SJCRH30 (cell line): Measurements from ENCODE around the gene CDH8. TPM values are rescaled to one million over a fixed set of nuclear protein-coding genes. Genes with fewer than 3 reads are reported as not detected.
"Not testable (repeated sequence)": the region's sequence is repeated elsewhere in the genome, so short reads cannot be mapped to it uniquely, and the experiment has no call there.

Experiments used
- DNase-seq, 2 experiments: peaks; one replicate each; pipeline ENCODE4 v3.0.0-alpha.2; 2015 to 2020
- H3K27ac ChIP-seq: fragments of 250-450 bp; sonication (Bioruptor Pico); 2 replicates; pipeline ENCODE4 v1.5.1; 2020; ENCODE audit warnings: mild to moderate bottlenecking, moderate library complexity
- H3K27me3 ChIP-seq: fragments of 250-450 bp; sonication (Bioruptor Pico); 2 replicates; pipeline ENCODE4 v1.5.1; 2020; ENCODE audit warnings: mild to moderate bottlenecking, moderate library complexity
- H3K36me3 ChIP-seq: fragments of 250-450 bp; sonication (Bioruptor Pico); 2 replicates; pipeline ENCODE4 v1.5.1; 2020; ENCODE audit warnings: mild to moderate bottlenecking, moderate library complexity
- H3K4me1 ChIP-seq: fragments of 250-450 bp; sonication (Bioruptor Pico); 2 replicates; pipeline ENCODE4 v1.5.1; 2020; ENCODE audit warnings: mild to moderate bottlenecking, moderate library complexity
- H3K4me3 ChIP-seq: fragments of 250-450 bp; sonication (Bioruptor Pico); 2 replicates; pipeline ENCODE4 v1.5.1; 2020; ENCODE audit warnings: mild to moderate bottlenecking, moderate library complexity
- H3K9me3 ChIP-seq: fragments of 250-450 bp; sonication (Bioruptor Pico); replicated peaks from 2 replicates; pipeline ENCODE4 v1.5.1; 2020; ENCODE audit warnings: mild to moderate bottlenecking, moderate library complexity
- total RNA-seq: library from RNA; depleted of rRNA; stranded (reverse); fragments of >200 nt; shearing (Covaris generic); gene quantifications from 2 replicates; pipeline ENCODE4 v1.2.3, GENCODE V29; 2014

CDH8 gene
- total RNA-seq, 1 experiment from 2014 or later: not detected

- Histone ChIP-seq H3K4me3 (no peak overlapping the region), H3K27me3 (no peaks in the 10 kb centered on the region), H3K4me1 (no peaks in the 10 kb centered on the region), H3K27ac (no peak overlapping the region), H3K9me3 (no peaks in the 10 kb centered on the region), H3K36me3 (no peaks in the 10 kb centered on the region)
- no peak for DNase-seq
These were observed 106.5 kb downstream of the CDH8 start for GRCh38 chr16:61929776-61930175.

GRCh38 chr16:61926766-61927165 lies 109.5 kb downstream of the CDH8 start:
- DNase-seq: no peak
- Histone ChIP-seq H3K4me1 (no peaks in the 10 kb centered on the region), H3K27ac (no peak overlapping the region), H3K36me3 (no peaks in the 10 kb centered on the region), H3K27me3 (no peaks in the 10 kb centered on the region), H3K9me3 (no peaks in the 10 kb centered on the region), H3K4me3 (no peak overlapping the region)

GRCh38 chr16:61923629-61924028 lies 112.6 kb downstream of the CDH8 start:
- no peak overlapping the region for H3K4me3 ChIP-seq
- H3K9me3 ChIP-seq: no peaks in the 10 kb centered on the region
- H3K27ac ChIP-seq: no peak overlapping the region
- H3K36me3 ChIP-seq: no peaks in the 10 kb centered on the region
- no peak for DNase-seq
- H3K4me1 ChIP-seq: no peaks in the 10 kb centered on the region
- no peaks in the 10 kb centered on the region for H3K27me3 ChIP-seq

GRCh38 chr16:61921373-61921772 lies 114.9 kb downstream of the CDH8 start:
- no peaks in the 10 kb centered on the region for H3K4me1 ChIP-seq
- H3K4me3 ChIP-seq: no peak overlapping the region
- no peaks in the 10 kb centered on the region for H3K36me3 ChIP-seq
- no peaks in the 10 kb centered on the region for H3K27me3 ChIP-seq
- no peaks in the 10 kb centered on the region for H3K9me3 ChIP-seq
- H3K27ac ChIP-seq: no peak overlapping the region
- DNase-seq: no peak

GRCh38 chr16:61917865-61918826 lies 118.1 kb downstream of the CDH8 start:
- not testable (repeated sequence) for H3K27me3 ChIP-seq, H3K9me3 ChIP-seq, H3K4me3 ChIP-seq, DNase-seq, H3K36me3 ChIP-seq, H3K27ac ChIP-seq, H3K4me1 ChIP-seq

GRCh38 chr16:61915569-61915968 lies 120.7 kb downstream of the CDH8 start:
- no peaks in the 10 kb centered on the region for H3K27me3 ChIP-seq
- no peak overlapping the region for H3K4me3 ChIP-seq
- no peaks in the 10 kb centered on the region for H3K36me3 ChIP-seq
- DNase-seq: no peak
- H3K4me1 ChIP-seq: no peaks in the 10 kb centered on the region
- no peaks in the 10 kb centered on the region for H3K9me3 ChIP-seq
- no peak overlapping the region for H3K27ac ChIP-seq

GRCh38 chr16:61909074-61909473 lies 127.2 kb downstream of the CDH8 start:
- H3K36me3 ChIP-seq: no peaks in the 10 kb centered on the region
- DNase-seq: no peak
- no peak overlapping the region for H3K27ac ChIP-seq
- H3K4me1 ChIP-seq: no peaks in the 10 kb centered on the region
- no peaks in the 10 kb centered on the region for H3K27me3 ChIP-seq
- H3K9me3 ChIP-seq: no peaks in the 10 kb centered on the region
- H3K4me3 ChIP-seq: no peak overlapping the region

GRCh38 chr16:61908426-61908825 lies 127.8 kb downstream of the CDH8 start:
- no peak for DNase-seq
- no peaks in the 10 kb centered on the region for H3K36me3 ChIP-seq
- no peak overlapping the region for H3K4me3 ChIP-seq
- H3K9me3 ChIP-seq: no peaks in the 10 kb centered on the region
- no peak overlapping the region for H3K27ac ChIP-seq
- no peaks in the 10 kb centered on the region for H3K27me3 ChIP-seq
- no peaks in the 10 kb centered on the region for H3K4me1 ChIP-seq

GRCh38 chr16:61901689-61902088 lies 134.5 kb downstream of the CDH8 start:
- Histone ChIP-seq H3K27ac (no peak overlapping the region), H3K27me3 (no peaks in the 10 kb centered on the region), H3K36me3 (no peaks in the 10 kb centered on the region), H3K4me3 (no peak overlapping the region), H3K4me1 (no peaks in the 10 kb centered on the region), H3K9me3 (no peaks in the 10 kb centered on the region)
- no peak for DNase-seq

- no peaks in the 10 kb centered on the region for H3K27me3 ChIP-seq
- DNase-seq: no peak
- H3K9me3 ChIP-seq: no peaks in the 10 kb centered on the region
- H3K36me3 ChIP-seq: no peaks in the 10 kb centered on the region
- no peaks in the 10 kb centered on the region for H3K4me1 ChIP-seq
- H3K4me3 ChIP-seq: no peak overlapping the region
- no peak overlapping the region for H3K27ac ChIP-seq
These were observed 135.8 kb downstream of the CDH8 start for GRCh38 chr16:61900482-61900881.

- H3K27ac ChIP-seq: no peak overlapping the region
- no peaks in the 10 kb centered on the region for H3K9me3 ChIP-seq
- DNase-seq: no peak
These were observed 138.6 kb downstream of the CDH8 start for GRCh38 chr16:61897657-61898056.

GRCh38 chr16:61892531-61892930 lies 143.7 kb downstream of the CDH8 start:
- no peaks in the 10 kb centered on the region for H3K4me1 ChIP-seq
- no peaks in the 10 kb centered on the region for H3K27me3 ChIP-seq
- H3K4me3 ChIP-seq: no peak overlapping the region
- DNase-seq: no peak
- H3K27ac ChIP-seq: no peak overlapping the region
- no peaks in the 10 kb centered on the region for H3K9me3 ChIP-seq
- H3K36me3 ChIP-seq: no peaks in the 10 kb centered on the region

More at GRCh38 chr16:61897657-61898056, 138.6 kb downstream of the CDH8 start:
- no peaks in the 10 kb centered on the region for H3K36me3 ChIP-seq
- H3K4me3 ChIP-seq: no peak overlapping the region
- no peaks in the 10 kb centered on the region for H3K27me3 ChIP-seq
- no peaks in the 10 kb centered on the region for H3K4me1 ChIP-seq

GRCh38 chr16:61891460-61891859 lies 144.8 kb downstream of the CDH8 start:
- no peaks in the 10 kb centered on the region for H3K4me1 ChIP-seq
- no peak overlapping the region for H3K27ac ChIP-seq
- H3K9me3 ChIP-seq: no peaks in the 10 kb centered on the region
- no peaks in the 10 kb centered on the region for H3K27me3 ChIP-seq
- no peak for DNase-seq
- H3K36me3 ChIP-seq: no peaks in the 10 kb centered on the region
- H3K4me3 ChIP-seq: no peak overlapping the region

- Histone ChIP-seq H3K4me1 (no peaks in the 10 kb centered on the region), H3K36me3 (no peaks in the 10 kb centered on the region)
These were observed 145.9 kb downstream of the CDH8 start for GRCh38 chr16:61890386-61890785.

GRCh38 chr16:61887903-61888302 lies 148.3 kb downstream of the CDH8 start:
- no peaks in the 10 kb centered on the region for H3K36me3 ChIP-seq
- no peaks in the 10 kb centered on the region for H3K4me1 ChIP-seq
- H3K27me3 ChIP-seq: no peaks in the 10 kb centered on the region
- H3K9me3 ChIP-seq: no peaks in the 10 kb centered on the region
- H3K27ac ChIP-seq: no peak overlapping the region
- no peak for DNase-seq
- H3K4me3 ChIP-seq: no peak overlapping the region

More at GRCh38 chr16:61890386-61890785, 145.9 kb downstream of the CDH8 start:
- H3K9me3 ChIP-seq: no peaks in the 10 kb centered on the region
- no peak for DNase-seq
- H3K27me3 ChIP-seq: no peaks in the 10 kb centered on the region
- H3K4me3 ChIP-seq: no peak overlapping the region
- no peak overlapping the region for H3K27ac ChIP-seq

- Histone ChIP-seq H3K27ac (no peak overlapping the region), H3K36me3 (no peaks in the 10 kb centered on the region), H3K9me3 (no peaks in the 10 kb centered on the region), H3K4me3 (no peak overlapping the region), H3K4me1 (no peaks in the 10 kb centered on the region), H3K27me3 (no peaks in the 10 kb centered on the region)
- DNase-seq: no peak
These were observed 150.9 kb downstream of the CDH8 start for GRCh38 chr16:61885343-61885742.
